GM11168 (cell line): ENCODE results near the gene ZNF43.
"Not testable (repeated sequence)": the region's sequence is repeated elsewhere in the genome, so short reads cannot be mapped to it uniquely, and the experiment has no call there.

Source experiments
- in situ Hi-C: fragments of 300-500 bp; cut with MboI; formaldehyde crosslinking; loops from one replicate; pipeline ENCODE4 v1.12.0; 2022; ENCODE audit warnings: low sequenced_read_pairs; ENCODE audit not compliant: unreplicated experiment

Gene ZNF43

DNA sequence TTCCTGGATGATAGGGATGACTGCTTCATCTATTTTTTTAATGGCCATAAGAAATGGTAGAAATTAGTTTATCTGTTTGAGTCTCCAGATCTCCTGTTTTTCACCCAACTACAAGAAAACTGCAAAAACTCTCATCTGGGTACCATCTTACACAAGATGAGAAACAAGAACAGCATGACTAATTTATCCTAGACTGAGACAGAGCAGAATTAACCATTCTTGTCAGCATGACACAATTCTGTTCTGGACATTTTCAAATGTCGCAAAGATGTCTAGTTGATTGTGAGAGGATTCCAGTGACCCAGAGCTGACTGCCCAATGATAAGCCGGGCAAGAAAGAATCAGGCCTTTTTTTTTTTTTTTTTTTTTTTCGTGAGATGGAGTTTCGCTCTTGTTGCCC, 12.8 kb downstream of the ZNF43 start:
- in situ Hi-C loops: no loop called here

DNA sequence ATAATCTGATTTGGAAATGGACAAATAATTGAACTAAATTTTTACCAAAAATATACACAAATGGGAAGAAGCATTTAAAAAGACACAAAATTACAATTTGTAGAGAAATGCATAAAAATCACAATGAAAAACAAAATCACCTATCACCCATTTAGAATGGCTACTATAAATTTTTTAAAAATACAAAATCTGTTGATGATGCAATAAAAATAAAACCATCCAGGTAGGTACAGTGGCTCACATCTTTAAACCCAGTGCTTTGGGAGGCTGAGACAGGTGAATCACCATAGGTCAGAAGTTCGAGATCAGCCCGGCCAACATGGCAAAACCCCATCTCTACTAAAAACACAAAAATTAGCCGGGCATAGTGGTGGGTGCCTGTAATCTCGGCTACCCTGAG, 23.5 kb downstream of the ZNF43 start:
- in situ Hi-C loops: no loop called here

DNA sequence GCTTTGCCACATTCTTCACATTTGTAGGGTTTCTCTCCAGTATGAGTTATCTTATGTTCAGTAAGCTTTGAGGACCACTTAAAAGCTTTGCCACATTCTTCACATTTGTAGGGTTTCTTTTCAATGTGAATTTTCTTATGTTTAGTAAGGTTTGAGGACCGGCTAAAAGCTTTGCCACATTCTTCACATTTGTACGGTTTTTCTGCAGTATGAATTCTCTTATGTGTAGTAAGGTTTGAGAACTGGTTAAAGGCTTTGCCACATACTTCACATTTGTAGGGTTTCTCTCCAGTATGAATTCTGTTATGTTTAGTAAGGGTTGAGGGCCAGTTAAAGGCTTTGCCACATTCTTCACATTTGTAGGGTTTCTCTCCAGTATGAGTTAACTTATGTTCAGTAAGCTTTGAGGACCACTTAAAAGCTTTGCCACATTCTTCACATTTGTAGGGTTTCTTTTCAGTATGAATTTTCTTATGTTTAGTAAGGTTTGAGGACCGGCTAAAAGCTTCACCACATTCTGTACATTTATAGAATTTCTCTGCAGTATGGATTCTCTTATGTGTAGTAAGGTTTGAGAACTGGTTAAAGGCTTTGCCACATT, 27.5 kb downstream of the ZNF43 start:
- in situ Hi-C loops: not testable (repeated sequence)

DNA sequence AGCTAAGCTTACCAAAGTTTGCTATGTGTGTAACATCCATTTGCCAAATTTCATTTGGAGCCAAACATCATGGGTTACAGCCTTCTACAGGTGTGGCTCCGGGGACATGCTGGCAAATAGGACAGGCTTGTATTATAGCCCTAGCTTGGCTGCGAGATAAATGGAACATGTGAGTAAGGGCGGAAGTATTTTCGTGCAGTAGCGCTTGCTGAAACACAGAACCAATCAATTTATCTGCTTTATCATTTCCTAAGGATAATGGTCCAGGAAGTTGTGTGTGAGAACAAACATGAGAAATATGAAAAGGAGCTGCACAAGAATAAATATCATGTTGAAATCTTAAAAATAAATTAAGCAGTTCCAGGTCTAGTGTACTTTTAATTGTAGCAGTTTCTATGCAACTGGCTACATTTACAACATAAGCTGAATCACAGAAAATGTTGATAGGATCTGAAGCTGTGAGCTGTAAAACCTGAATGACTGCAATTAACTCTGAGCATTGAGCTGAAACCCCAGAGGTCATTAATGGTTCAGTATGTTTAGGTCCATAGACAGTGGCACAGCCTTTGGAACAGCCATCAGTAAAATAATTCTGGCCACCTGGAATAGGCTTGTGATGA, 46.4 kb downstream of the ZNF43 start:
- in situ Hi-C loops: no loop called here

DNA sequence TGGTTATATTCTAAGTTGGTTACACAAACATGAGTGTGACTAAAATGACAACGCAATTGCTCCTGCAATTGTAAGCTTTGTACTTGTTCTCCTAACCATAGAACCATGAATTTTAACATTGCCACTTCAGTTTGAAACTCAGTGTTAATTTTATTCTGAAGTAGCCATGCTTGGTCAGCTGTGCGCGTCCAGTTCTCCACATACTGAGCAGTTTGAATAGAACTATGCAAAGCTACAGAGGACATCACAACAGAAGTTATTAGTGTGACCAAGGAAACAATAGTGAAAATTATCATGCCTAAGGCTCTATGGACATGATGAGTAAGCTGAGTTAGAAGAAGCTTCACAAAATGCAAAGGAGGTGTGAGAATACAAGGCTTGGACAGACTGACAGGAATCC, 49.0 kb downstream of the ZNF43 start:
- in situ Hi-C loops: no loop called here

DNA sequence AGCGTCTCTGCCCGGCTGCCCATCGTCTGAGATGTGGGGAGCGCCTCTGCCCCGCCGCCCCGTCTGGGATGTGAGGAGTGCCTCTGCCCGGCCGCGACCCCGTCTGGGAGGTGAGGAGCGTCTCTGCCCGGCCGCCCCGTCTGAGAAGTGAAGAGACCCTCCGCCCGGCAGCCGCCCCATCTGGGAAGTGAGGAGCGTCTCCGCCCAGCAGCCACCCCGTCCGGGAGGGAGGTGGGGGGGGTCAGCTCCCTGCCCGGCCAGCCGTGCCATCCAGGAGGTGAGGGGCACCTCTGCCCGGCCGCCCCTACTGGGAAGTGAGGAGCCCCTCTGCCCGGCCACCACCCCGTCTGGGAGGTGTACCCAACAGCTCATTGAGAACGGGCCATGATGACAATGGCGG, 60.2 kb downstream of the ZNF43 start:
- in situ Hi-C loops: not testable (repeated sequence)

DNA sequence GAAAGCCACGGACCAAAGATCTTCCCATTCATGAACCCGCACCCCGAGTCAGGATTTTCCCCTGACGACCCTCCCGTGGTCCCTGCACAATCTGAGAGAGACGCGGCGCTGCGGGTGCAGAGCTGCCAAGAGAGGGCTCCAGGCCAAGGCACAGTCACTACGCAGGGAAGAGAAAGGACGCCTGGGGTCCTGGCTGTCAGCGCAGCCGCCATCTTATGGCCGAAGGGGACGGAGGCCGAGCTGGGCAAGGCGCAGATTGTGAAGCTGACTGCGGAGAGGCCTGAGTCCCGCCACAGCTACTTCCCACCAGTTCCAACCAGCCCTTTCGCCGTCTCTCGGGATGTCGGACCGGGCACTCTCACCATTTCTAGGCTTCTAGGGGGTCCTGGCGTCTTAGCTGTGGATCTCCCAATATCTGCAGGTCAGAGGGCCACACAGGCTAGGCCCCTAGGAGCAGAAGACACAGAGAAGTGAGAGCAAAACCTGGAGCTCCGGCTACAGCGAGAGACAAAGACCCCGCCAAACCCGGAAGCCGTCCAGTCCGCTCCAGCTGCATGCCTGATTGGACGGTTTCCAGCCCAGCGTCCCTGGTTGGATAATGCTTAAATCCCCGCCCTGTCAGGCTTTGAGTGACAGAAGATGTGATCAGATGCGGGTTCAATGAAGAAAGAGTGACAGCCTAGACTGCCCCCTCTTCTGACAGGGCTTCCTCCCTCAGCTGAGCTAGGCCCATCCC, 68.7 kb downstream of the ZNF43 start, which contains the start of gene ZNF100:
ZNF100 (minus strand) TSS at position 515 of the 736 bp plus-strand sequence; CDS start at position 365, 150 bp downstream.
- in situ Hi-C loops: no loop called here

DNA sequence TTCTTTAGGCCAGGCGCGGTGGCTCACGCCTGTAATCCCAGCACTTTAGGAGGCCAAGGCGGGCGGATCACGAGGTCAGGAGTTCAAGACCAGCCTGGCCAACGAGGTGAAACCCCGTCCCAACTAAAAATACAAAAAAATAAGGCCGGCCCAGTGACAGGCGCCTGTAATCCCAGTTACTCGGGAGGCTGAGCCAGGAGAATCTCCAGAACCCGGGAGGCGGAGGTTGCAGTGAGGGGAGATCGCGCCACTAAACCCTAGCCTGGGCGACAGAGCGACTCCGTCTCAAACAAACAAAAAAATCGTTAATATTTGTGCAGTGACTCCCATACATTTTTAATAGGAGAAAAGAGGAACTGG, 69.3 kb downstream of the ZNF43 start:
- in situ Hi-C loops: not testable (repeated sequence)

DNA sequence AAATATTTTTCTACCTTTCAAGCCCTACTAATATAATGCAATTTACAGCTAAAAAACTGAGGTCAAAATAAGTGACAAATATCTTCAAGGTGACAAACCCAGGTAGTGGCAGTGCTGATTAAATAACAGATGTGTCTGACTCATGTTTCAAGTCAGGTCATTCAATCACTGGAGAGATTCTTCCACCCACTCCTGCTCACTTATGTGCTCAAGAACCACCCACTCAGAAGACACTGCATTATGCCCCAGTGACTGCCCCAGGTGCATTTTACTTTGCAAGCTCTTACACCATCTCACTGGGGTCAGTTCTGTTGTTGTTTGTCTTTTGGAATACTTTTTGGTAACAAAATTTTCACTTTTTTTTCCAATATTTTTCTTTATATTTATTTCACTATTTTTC, 70.8 kb downstream of the ZNF43 start:
- in situ Hi-C loops: no loop called here

DNA sequence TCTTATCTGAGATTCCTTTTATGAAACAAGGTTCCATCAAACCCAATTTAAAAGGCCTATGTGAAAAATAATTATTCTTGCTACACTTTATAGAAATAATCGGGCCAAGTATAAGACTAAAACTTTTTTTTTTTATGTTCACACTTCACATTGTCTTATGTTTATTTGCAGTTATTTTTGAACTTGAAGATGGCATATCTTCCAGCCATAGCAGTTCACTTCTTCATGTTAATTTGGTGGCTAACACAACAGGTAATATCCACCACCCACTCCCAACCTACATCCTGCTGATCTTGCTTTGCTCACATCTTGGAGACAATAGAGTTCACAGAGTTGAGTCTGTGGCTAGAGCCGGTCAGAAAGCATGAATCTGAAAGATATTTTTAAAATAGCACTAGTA, 74.4 kb downstream of the ZNF43 start:
- in situ Hi-C loops: not testable (repeated sequence)

DNA sequence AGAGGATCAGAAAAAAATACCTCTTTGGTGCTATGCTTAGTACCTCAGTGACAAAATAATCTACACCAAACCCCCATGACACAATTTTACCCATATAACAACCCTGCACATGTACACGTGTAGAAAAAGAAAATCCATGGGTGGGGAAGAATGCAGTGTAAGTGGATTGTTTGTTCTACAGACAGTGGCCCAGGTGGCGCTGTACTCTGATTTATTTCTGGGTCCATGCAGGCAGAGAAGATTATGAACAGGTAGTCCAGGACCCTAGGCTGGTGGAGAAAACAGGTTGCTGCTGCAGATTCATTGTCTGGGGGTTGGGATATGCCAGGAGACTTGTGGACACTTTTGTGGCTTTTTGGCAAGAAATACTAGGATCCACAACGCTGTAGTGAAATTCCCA, 77.7 kb downstream of the ZNF43 start:
- in situ Hi-C loops: no loop called here

DNA sequence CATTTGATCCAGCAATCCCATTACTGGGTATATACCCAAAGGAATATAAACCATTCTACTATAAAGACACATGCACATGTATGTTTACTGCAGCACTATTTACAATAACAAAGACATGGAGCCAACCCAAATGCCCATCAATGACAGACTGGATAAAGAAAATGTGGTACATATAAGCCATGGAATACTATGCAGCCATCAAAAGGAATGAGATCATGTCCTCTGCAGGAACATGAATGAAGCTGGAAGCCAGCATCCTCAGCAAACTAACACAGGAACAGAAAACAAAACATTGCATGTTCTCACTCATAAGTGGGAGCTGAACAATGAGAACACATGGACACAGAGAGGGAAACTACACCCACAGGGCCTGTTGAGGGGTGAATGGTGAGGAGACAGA, 80.4 kb downstream of the ZNF43 start:
- in situ Hi-C loops: not testable (repeated sequence)
